ENCODE measurements around the gene GPSM3. TPM values are rescaled to one million over a fixed set of nuclear protein-coding genes. Genes with fewer than 3 reads are reported as not detected.
A peak's percentile ranks its signal among the peaks of the same experiment; 100 is the strongest.
"Not testable (repeated sequence)": the region's sequence is repeated elsewhere in the genome, so short reads cannot be mapped to it uniquely, and the experiment has no call there.

GPSM3 gene
- total RNA-seq, 4 donors from 2014 or later = 5.7 to 17.4 (median 8.6) TPM

- peak; percentile 6 to 47 for TF ChIP-seq POLR2AphosphoS5 (IDR thresholded peaks at IDR 0.05)
- no peak for TF ChIP-seq EP300 (IDR thresholded peaks at IDR 0.05)
- no peak for TF ChIP-seq CTCF (IDR thresholded peaks at IDR 0.05)
- no peak for TF ChIP-seq POLR2A (IDR thresholded peaks at IDR 0.05; ENCODE audit: low read depth)
- Histone ChIP-seq H3K9me3 (no peaks in the 10 kb centered on the region), H3K4me3 (peak overlapping the region; percentile 66 to 92 (median 84)), H3K4me1 (peaks cover 77 to 88% (median 84%) of the 10 kb centered on the region in 4 donors), H3K36me3 (peaks cover 16 to 26% (median 25%) of the 10 kb centered on the region in 4 donors), H3K27ac (replicated peaks in 1 of 4) (peak overlapping the region; percentile 90 to 99 (median 98)), H3K27me3 (no peaks in the 10 kb centered on the region)
- DNase-seq (ENCODE audit: extremely low spot score) = no peak
- intact Hi-C loops (cut with DNase I) = no loop called here
- WGBS = 8% methylated on average over 8 of the region's 13 CpGs
Measured at GRCh38 chr6:32188381-32189068, 3.9 kb downstream of the GPSM3 start.

GRCh38 chr6:32187725-32188380 lies 4.6 kb downstream of the GPSM3 start:
- Histone ChIP-seq H3K4me1 (peaks cover 74 to 83% (median 79%) of the 10 kb centered on the region in 4 donors), H3K36me3 (peaks cover 16 to 33% (median 28%) of the 10 kb centered on the region in 4 donors), H3K27ac (replicated peaks in 1 of 4) (peak overlapping the region; percentile 90 to 99 (median 98)), H3K4me3 (peak overlapping the region; percentile 66 to 92 (median 84))
- DNase-seq (ENCODE audit: extremely low spot score); intact Hi-C loops (cut with DNase I); H3K9me3 ChIP-seq; H3K27me3 ChIP-seq: not testable (repeated sequence)
- 100% methylated on average over 3 of the region's 18 CpGs for WGBS

- Histone ChIP-seq H3K27me3 (no peaks in the 10 kb centered on the region), H3K9me3 (no peaks in the 10 kb centered on the region), H3K36me3 (peaks cover 16 to 39% (median 31%) of the 10 kb centered on the region in 4 donors), H3K27ac (replicated peaks in 1 of 4) (peak overlapping the region; percentile 84 to 99 (median 98)), H3K4me3 (no peak overlapping the region), H3K4me1 (peaks cover 67 to 82% (median 79%) of the 10 kb centered on the region in 4 donors)
- intact Hi-C loops (cut with DNase I) = no loop called here
- DNase-seq (ENCODE audit: extremely low spot score) = no peak
- no peak for TF ChIP-seq POLR2AphosphoS5 (IDR thresholded peaks at IDR 0.05)
- no peak for TF ChIP-seq EP300 (IDR thresholded peaks at IDR 0.05)
- 67% methylated on average over 12 of the region's 12 CpGs for WGBS
Measured at GRCh38 chr6:32187009-32187709, 5.3 kb downstream of the GPSM3 start.

- intact Hi-C loops (cut with DNase I); DNase-seq (ENCODE audit: extremely low spot score); H3K4me3 ChIP-seq; H3K27me3 ChIP-seq; H3K9me3 ChIP-seq: not testable (repeated sequence)
- Histone ChIP-seq H3K27ac (replicated peaks in 1 of 4) (peak overlapping the region; percentile 84 to 99 (median 98)), H3K36me3 (peaks cover 16 to 46% (median 35%) of the 10 kb centered on the region in 4 donors), H3K4me1 (peaks cover 68 to 83% (median 79%) of the 10 kb centered on the region in 4 donors)
- 58% methylated on average over 9 of the region's 10 CpGs for WGBS
Measured at GRCh38 chr6:32186151-32186840, 6.1 kb downstream of the GPSM3 start.

GRCh38 chr6:32185681-32186131 lies 6.7 kb downstream of the GPSM3 start:
- H3K4me3 ChIP-seq; H3K9me3 ChIP-seq; H3K27me3 ChIP-seq; intact Hi-C loops (cut with DNase I): not testable (repeated sequence)
- peak; percentile 19 to 44 for TF ChIP-seq POLR2AphosphoS5 (IDR thresholded peaks at IDR 0.05)
- 27% methylated on average over 11 of the region's 11 CpGs for WGBS
- Histone ChIP-seq H3K27ac (replicated peaks in 1 of 4) (peak overlapping the region; percentile 84 to 99 (median 98)), H3K4me1 (peaks cover 67 to 83% (median 78%) of the 10 kb centered on the region in 4 donors), H3K36me3 (peaks cover 16 to 52% (median 41%) of the 10 kb centered on the region in 4 donors)
- DNase-seq (ENCODE audit: extremely low spot score) = peak; percentile 99

- Histone ChIP-seq H3K36me3 (peaks cover 16 to 64% (median 52%) of the 10 kb centered on the region in 4 donors), H3K4me1 (peaks cover 72 to 89% (median 86%) of the 10 kb centered on the region in 4 donors), H3K9me3 (no peaks in the 10 kb centered on the region), H3K4me3 (no peak within 1 kb of the TSS), H3K27me3 (no peaks in the 10 kb centered on the region), H3K27ac (replicated peaks in 1 of 4) (peak within 1 kb of the TSS; percentile 84 to 99 (median 98))
- WGBS = 63% methylated on average over 6 of the region's 6 CpGs
- no peak for TF ChIP-seq POLR2A (IDR thresholded peaks at IDR 0.05; ENCODE audit: low read depth)
- TF ChIP-seq POLR2AphosphoS5 (IDR thresholded peaks at IDR 0.05) = no peak
- intact Hi-C loops (cut with DNase I) = no loop called here
- DNase-seq (ENCODE audit: extremely low spot score) = no peak
Measured at GRCh38 chr6:32184084-32184640, 8.3 kb downstream of the GPSM3 start, which contains the start of gene AGER. TSS of gene AGER (minus strand) at chr6:32184253. CDS start at chr6:32184222, 31 bp downstream.
